Prostate gland (tissue), 2 donors: ENCODE results near the gene RUVBL1. TPM values are rescaled to one million over a fixed set of nuclear protein-coding genes. Genes with fewer than 3 reads are reported as not detected.
A peak's percentile ranks its signal among the peaks of the same experiment; 100 is the strongest.

Source experiments
- DNase-seq: peaks from one replicate; pipeline ENCODE4 v3.0.0-alpha.2; 2019; ENCODE audit warnings: low spot score
- H3K27ac ChIP-seq, 2 donors: fragments of 200-600 bp; sonication (generic); 2 replicates each; pipeline ENCODE4 v1.5.1; 2017 to 2019
- H3K27me3 ChIP-seq: fragments of 200-600 bp; sonication (generic); replicated peaks from 2 replicates; pipeline ENCODE4 v1.5.1; 2019; ENCODE audit not compliant: insufficient read depth
- H3K36me3 ChIP-seq, 2 donors: fragments of 200-600 bp; sonication (generic); 1 replicate in 1 of 2; 2 replicates in 1 of 2; pipeline versions ENCODE4 v1.5.1 to v1.8.1; 2017 to 2019
- H3K4me1 ChIP-seq: fragments of 200-600 bp; sonication (generic); replicated peaks from 2 replicates; pipeline ENCODE4 v1.5.1; 2019
- H3K4me3 ChIP-seq, 2 donors: fragments of 200-600 bp; sonication (generic); 2 replicates each; pipeline ENCODE4 v1.5.1; 2017 to 2019
- H3K9me3 ChIP-seq: fragments of 200-600 bp; sonication (generic); 2 replicates; pipeline ENCODE4 v1.5.1; 2017
- POLR2A ChIP-seq: fragments of 450-650 bp; IDR thresholded peaks from one replicate; pipeline ENCODE4 v1.6.1; 2016; ENCODE audit warnings: antibody characterized with exemption, mild to moderate bottlenecking
- POLR2AphosphoS5 ChIP-seq: sonication (generic); formaldehyde crosslinking; IDR thresholded peaks from one replicate; pipeline ENCODE4 v1.6.1; 2017; ENCODE audit warnings: antibody characterized with exemption
- WGBS: methylation state at CpG from one replicate; pipeline ENCODE4 v1.1.5; 2018; 5-methylcytosine and 5-hydroxymethylcytosine counted together
- intact Hi-C: fragments of 100-400 bp; cut with DNase I; formaldehyde crosslinking; loops from one replicate; pipeline ENCODE4 v1.14.2; 2022
- total RNA-seq, 2 donors: library from RNA; depleted of rRNA; stranded (reverse); fragments of >200 nt; gene quantifications; one replicate each; pipeline ENCODE4 v1.1.0, GENCODE V29; 2016
- TF ChIP-seq, protein P1 (sequence below), 4 experiments: fragments of 200-600 bp in 2 of 4; fragments of 450-650 bp in 2 of 4; sonication (generic) in 2 of 4; IDR thresholded peaks; 1 replicate in 3 of 4; 2 replicates in 1 of 4; pipeline ENCODE4 v1.5.1; 2016 to 2019; ENCODE audit warnings: antibody characterized with exemption in 4 of 4, mild to moderate bottlenecking in 2 of 4, moderate library complexity in 2 of 4

RUVBL1 gene
- total RNA-seq, 2 donors from 2014 or later = 24.0 to 28.1 TPM

- DNase-seq = no peak
- H3K36me3 ChIP-seq = no peaks in the 10 kb centered on the region
- no peak for TF ChIP-seq POLR2AphosphoS5
- no peak for TF ChIP-seq POLR2A
- TF ChIP-seq, protein P1, sequence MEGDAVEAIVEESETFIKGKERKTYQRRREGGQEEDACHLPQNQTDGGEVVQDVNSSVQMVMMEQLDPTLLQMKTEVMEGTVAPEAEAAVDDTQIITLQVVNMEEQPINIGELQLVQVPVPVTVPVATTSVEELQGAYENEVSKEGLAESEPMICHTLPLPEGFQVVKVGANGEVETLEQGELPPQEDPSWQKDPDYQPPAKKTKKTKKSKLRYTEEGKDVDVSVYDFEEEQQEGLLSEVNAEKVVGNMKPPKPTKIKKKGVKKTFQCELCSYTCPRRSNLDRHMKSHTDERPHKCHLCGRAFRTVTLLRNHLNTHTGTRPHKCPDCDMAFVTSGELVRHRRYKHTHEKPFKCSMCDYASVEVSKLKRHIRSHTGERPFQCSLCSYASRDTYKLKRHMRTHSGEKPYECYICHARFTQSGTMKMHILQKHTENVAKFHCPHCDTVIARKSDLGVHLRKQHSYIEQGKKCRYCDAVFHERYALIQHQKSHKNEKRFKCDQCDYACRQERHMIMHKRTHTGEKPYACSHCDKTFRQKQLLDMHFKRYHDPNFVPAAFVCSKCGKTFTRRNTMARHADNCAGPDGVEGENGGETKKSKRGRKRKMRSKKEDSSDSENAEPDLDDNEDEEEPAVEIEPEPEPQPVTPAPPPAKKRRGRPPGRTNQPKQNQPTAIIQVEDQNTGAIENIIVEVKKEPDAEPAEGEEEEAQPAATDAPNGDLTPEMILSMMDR (IDR thresholded peaks at IDR 0.05) = no peak
- no peak overlapping the region for H3K4me3 ChIP-seq
- H3K27me3 ChIP-seq = no peaks in the 10 kb centered on the region
- intact Hi-C loops = no loop called here
- 100% methylated on average over 1 of the region's 1 CpG for WGBS
- H3K4me1 ChIP-seq = peaks cover 3% of the 10 kb centered on the region
- H3K9me3 ChIP-seq = no peaks in the 10 kb centered on the region
- H3K27ac ChIP-seq = no peak overlapping the region
Measured at GRCh38 chr3:128089135-128089534, 34.5 kb downstream of the RUVBL1 start.

GRCh38 chr3:128084675-128085021 is 39.0 kb downstream of the RUVBL1 start:
- Histone ChIP-seq H3K9me3 (no peaks in the 10 kb centered on the region), H3K4me1 (peaks cover 14% of the 10 kb centered on the region), H3K36me3 (no peaks in the 10 kb centered on the region), H3K27me3 (no peaks in the 10 kb centered on the region), H3K4me3 (no peak overlapping the region), H3K27ac (peak overlapping the region; percentile 1 to 4)
- DNase-seq = peak; percentile 48
- peak; percentile 64 for TF ChIP-seq POLR2AphosphoS5
- no peak for TF ChIP-seq POLR2A
- intact Hi-C loops = no loop called here
- 32% methylated on average over 6 of the region's 6 CpGs for WGBS

DNA sequence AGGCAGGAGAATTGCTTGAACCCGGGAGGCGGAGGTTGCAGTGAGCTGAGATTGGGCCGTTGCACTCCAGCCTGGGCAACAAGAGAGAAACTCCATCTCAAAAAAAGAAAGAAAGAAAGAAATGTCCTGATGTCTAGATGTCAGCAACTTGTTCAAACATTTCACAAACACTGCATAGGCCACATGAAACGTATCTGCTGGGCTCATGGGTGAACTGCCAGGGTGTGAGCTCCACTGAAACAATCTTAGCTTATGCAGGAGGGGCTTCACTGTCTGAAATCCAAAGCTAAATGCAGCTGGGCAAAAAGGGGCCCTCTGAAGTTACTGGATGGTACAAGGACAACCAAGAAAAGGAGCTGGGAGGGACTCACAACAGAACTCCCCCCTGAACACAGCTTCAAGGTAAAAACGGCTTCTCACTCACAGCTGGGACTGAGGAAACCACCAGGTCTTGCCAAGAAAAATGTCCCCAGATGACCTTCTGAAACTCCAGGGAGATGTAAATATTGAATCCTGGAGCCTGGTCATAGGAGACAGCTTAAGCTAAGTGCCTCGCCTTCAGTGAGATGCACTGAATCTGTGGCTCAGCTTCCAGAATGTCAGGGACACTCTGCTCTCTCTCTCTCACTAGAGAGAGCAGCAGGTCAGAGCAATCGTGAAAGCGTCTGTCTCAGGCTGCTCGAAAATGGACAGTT is 39.5 kb downstream of the RUVBL1 start:
- Histone ChIP-seq H3K4me1 (peaks cover 14% of the 10 kb centered on the region), H3K36me3 (no peaks in the 10 kb centered on the region), H3K4me3 (no peak overlapping the region), H3K9me3 (no peaks in the 10 kb centered on the region), H3K27ac (peak overlapping the region; percentile 1 to 4), H3K27me3 (no peaks in the 10 kb centered on the region)
- no peak for DNase-seq
- TF ChIP-seq, protein P1 (IDR thresholded peaks at IDR 0.05) = no peak
- TF ChIP-seq POLR2A (no peak), POLR2AphosphoS5 (no peak)
- 42% methylated on average over 9 of the region's 9 CpGs for whole genome bisulfite sequencing
- intact Hi-C loops = no loop called here

- H3K27ac ChIP-seq = no peak overlapping the region
- no peak overlapping the region for H3K4me3 ChIP-seq
- no peaks in the 10 kb centered on the region for H3K36me3 ChIP-seq
- no peaks in the 10 kb centered on the region for H3K9me3 ChIP-seq
- TF ChIP-seq POLR2A = no peak
- TF ChIP-seq, protein P1 (IDR thresholded peaks at IDR 0.05) = no peak
- no peak for TF ChIP-seq POLR2AphosphoS5
- no peak for DNase-seq
- WGBS = 52% methylated on average over 10 of the region's 10 CpGs
- H3K4me1 ChIP-seq = peaks cover 14% of the 10 kb centered on the region
- H3K27me3 ChIP-seq = no peaks in the 10 kb centered on the region
- intact Hi-C loops = no loop called here
Measured at GRCh38 chr3:128083396-128083795, 40.2 kb downstream of the RUVBL1 start.

DNA sequence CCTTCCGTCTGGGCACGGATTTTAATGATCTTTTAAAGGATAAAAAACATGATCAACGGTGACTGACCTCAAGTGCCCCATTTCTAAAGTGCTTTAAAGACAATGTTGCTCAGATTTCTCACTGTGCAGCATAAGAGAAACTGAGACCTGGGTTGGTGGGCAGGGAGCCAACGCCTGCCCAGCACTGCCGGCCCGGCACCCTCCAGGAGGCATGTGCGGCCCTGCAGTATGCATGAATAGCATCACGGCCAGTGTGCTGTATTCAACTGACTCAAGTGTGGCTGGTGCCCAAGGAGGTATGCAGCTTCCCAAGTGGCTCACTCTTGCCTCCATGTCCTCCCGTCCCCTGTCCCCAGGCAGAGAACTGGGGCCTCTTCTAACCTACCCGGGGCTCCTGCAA is 41.1 kb downstream of the RUVBL1 start:
- Histone ChIP-seq H3K9me3 (no peaks in the 10 kb centered on the region), H3K4me1 (peaks cover 14% of the 10 kb centered on the region), H3K36me3 (no peaks in the 10 kb centered on the region), H3K27ac (no peak overlapping the region), H3K4me3 (no peak overlapping the region), H3K27me3 (no peaks in the 10 kb centered on the region)
- TF ChIP-seq, protein P1 (IDR thresholded peaks at IDR 0.05) = no peak
- TF ChIP-seq POLR2AphosphoS5 (no peak), POLR2A (no peak)
- no peak for DNase-seq
- intact Hi-C loops = no loop called here
- 69% methylated on average over 10 of the region's 10 CpGs for WGBS
